Progenitor cell of endocrine pancreas (in vitro differentiated cells): ENCODE results near the gene CDH4. TPM values are rescaled to one million over a fixed set of nuclear protein-coding genes. Genes with fewer than 3 reads are reported as not detected.
A peak's percentile ranks its signal among the peaks of the same experiment; 100 is the strongest.
"Not testable (repeated sequence)": the region's sequence is repeated elsewhere in the genome, so short reads cannot be mapped to it uniquely, and the experiment has no call there.

Experiments
- DNase-seq: peaks from one replicate; pipeline ENCODE4 v3.0.0; 2021; ENCODE audit warnings: low spot score; ENCODE audit not compliant: unreplicated experiment
- H3K27ac Mint-ChIP-seq: 2 replicates; pipeline ENCODE4 v1.8.0; 2021; ENCODE audit warnings: mild to moderate bottlenecking, moderate library complexity, mixed read lengths
- H3K27me3 Mint-ChIP-seq: 2 replicates; pipeline ENCODE4 v1.8.0; 2021; ENCODE audit warnings: mixed read lengths
- H3K36me3 Mint-ChIP-seq: 2 replicates; pipeline ENCODE4 v1.8.0; 2022; ENCODE audit warnings: mixed read lengths; ENCODE audit not compliant: insufficient read depth
- H3K4me1 Mint-ChIP-seq: 2 replicates; pipeline ENCODE4 v1.8.0; 2021; ENCODE audit warnings: low read depth, mixed read lengths
- H3K4me3 Mint-ChIP-seq: 2 replicates; pipeline ENCODE4 v1.8.0; 2021; ENCODE audit warnings: low read depth, mild to moderate bottlenecking, moderate library complexity, mixed read lengths
- H3K9me3 Mint-ChIP-seq: 2 replicates; pipeline ENCODE4 v1.8.0; 2021; ENCODE audit warnings: low read depth, mixed read lengths
- CTCF ChIP-seq: fragments of 200-600 bp; sonication (generic); IDR thresholded peaks from one replicate; pipeline ENCODE4 v1.5.0; 2021; ENCODE audit warnings: antibody characterized with exemption, mild to moderate bottlenecking; ENCODE audit not compliant: unreplicated experiment
- total RNA-seq: library from RNA; stranded (reverse); gene quantifications from 2 replicates; pipeline ENCODE4 v1.2.1, GENCODE V29; 2021

The CDH4 gene
- total RNA-seq, 1 donor from 2014 or later = 0.43 TPM

GRCh38 chr20:61979090-61979489 is 727.0 kb downstream of the CDH4 start:
- Mint-ChIP-seq H3K36me3 (peaks cover 17% of the 10 kb centered on the region), H3K9me3 (no peaks in the 10 kb centered on the region), H3K4me1 (peaks cover 6% of the 10 kb centered on the region), H3K27me3 (no peaks in the 10 kb centered on the region), H3K27ac (no peak overlapping the region), H3K4me3 (no peak overlapping the region)
- no peak for DNase-seq
- no peak for TF ChIP-seq CTCF

GRCh38 chr20:61979701-61980635 is 727.9 kb downstream of the CDH4 start:
- Mint-ChIP-seq H3K27ac (no peak overlapping the region), H3K9me3 (no peaks in the 10 kb centered on the region), H3K27me3 (no peaks in the 10 kb centered on the region), H3K4me3 (no peak overlapping the region), H3K4me1 (peaks cover 6% of the 10 kb centered on the region), H3K36me3 (peaks cover 17% of the 10 kb centered on the region)
- no peak for DNase-seq
- no peak for TF ChIP-seq CTCF

- H3K4me1 Mint-ChIP-seq = peaks cover 1% of the 10 kb centered on the region
- no peak overlapping the region for H3K27ac Mint-ChIP-seq
- H3K27me3 Mint-ChIP-seq = no peaks in the 10 kb centered on the region
- H3K36me3 Mint-ChIP-seq = peaks cover 20% of the 10 kb centered on the region
- no peak for DNase-seq
- TF ChIP-seq CTCF = peak; percentile 45
- H3K9me3 Mint-ChIP-seq = no peaks in the 10 kb centered on the region
- no peak overlapping the region for H3K4me3 Mint-ChIP-seq
Measured at GRCh38 chr20:61980647-61981583, 728.9 kb downstream of the CDH4 start.

GRCh38 chr20:61981691-61982090 is 729.6 kb downstream of the CDH4 start:
- not testable (repeated sequence) for H3K27ac Mint-ChIP-seq, H3K27me3 Mint-ChIP-seq, H3K4me1 Mint-ChIP-seq, DNase-seq, H3K4me3 Mint-ChIP-seq, H3K9me3 Mint-ChIP-seq
- peaks cover 23% of the 10 kb centered on the region for H3K36me3 Mint-ChIP-seq

GRCh38 chr20:61982191-61982950 is 730.3 kb downstream of the CDH4 start:
- H3K36me3 Mint-ChIP-seq = peaks cover 28% of the 10 kb centered on the region
- no peak for DNase-seq
- H3K27ac Mint-ChIP-seq = peak overlapping the region; percentile 44
- no peaks in the 10 kb centered on the region for H3K9me3 Mint-ChIP-seq
- no peak overlapping the region for H3K4me3 Mint-ChIP-seq
- H3K4me1 Mint-ChIP-seq = no peaks in the 10 kb centered on the region
- TF ChIP-seq CTCF = no peak
- no peaks in the 10 kb centered on the region for H3K27me3 Mint-ChIP-seq
